HepG2 (cell line): ENCODE data around the gene SLC34A3. TPM values are rescaled to one million over a fixed set of nuclear protein-coding genes. Genes with fewer than 3 reads are reported as not detected.
A peak's percentile ranks its signal among the peaks of the same experiment; 100 is the strongest.

Experiments used
- BRD4 ChIP-seq: sonication (generic); formaldehyde crosslinking; IDR thresholded peaks from 2 replicates; pipeline ENCODE4 v1.4.0; 2020; ENCODE audit warnings: missing genetic modification reagents
- FOXK1 ChIP-seq: sonication (generic); formaldehyde crosslinking; IDR thresholded peaks from 2 replicates; pipeline ENCODE4 v1.4.0; 2020; ENCODE audit warnings: low read depth, missing genetic modification reagents, borderline replicate concordance
- GTF3A ChIP-seq: sonication (generic); formaldehyde crosslinking; conservative IDR thresholded peaks from 2 replicates; pipeline ENCODE4 v1.4.0; 2020; ENCODE audit warnings: mild to moderate bottlenecking, missing genetic modification reagents
- HNRNPL ChIP-seq: fragments of 200-400 bp; formaldehyde crosslinking; IDR thresholded peaks from 2 replicates; pipeline ENCODE4 v1.6.1; 2017; ENCODE audit warnings: mild to moderate bottlenecking, low read depth, low read length
- HOXA7 ChIP-seq: sonication (generic); formaldehyde crosslinking; IDR thresholded peaks from 2 replicates; pipeline ENCODE4 v1.8.1; 2022; ENCODE audit warnings: mild to moderate bottlenecking, missing genetic modification reagents, moderate library complexity
- HOXA9 ChIP-seq: sonication (generic); formaldehyde crosslinking; IDR thresholded peaks from 2 replicates; pipeline ENCODE4 v1.8.1; 2022; ENCODE audit warnings: missing genetic modification reagents, mild to moderate bottlenecking, moderate library complexity, borderline replicate concordance
- IRF9 ChIP-seq: sonication (generic); formaldehyde crosslinking; IDR thresholded peaks from 2 replicates; pipeline ENCODE4 v1.8.0; 2022; ENCODE audit warnings: missing genetic modification reagents, mild to moderate bottlenecking, borderline replicate concordance
- KDM1A ChIP-seq: IDR thresholded peaks from 2 replicates; pipeline ENCODE4 v1.6.1; 2016; ENCODE audit warnings: missing compliant biosample characterization
- KLF15 ChIP-seq: sonication (generic); formaldehyde crosslinking; IDR thresholded peaks from 2 replicates; pipeline ENCODE4 v1.8.1; 2023; ENCODE audit warnings: borderline replicate concordance, mild to moderate bottlenecking, inconsistent platforms, missing genetic modification reagents, mixed read lengths
- MIER3 ChIP-seq: IDR thresholded peaks from 2 replicates; pipeline ENCODE4 v1.6.1; 2016; ENCODE audit warnings: missing compliant biosample characterization, borderline replicate concordance
- MYPOP ChIP-seq: sonication (generic); formaldehyde crosslinking; IDR thresholded peaks from 2 replicates; pipeline ENCODE4 v1.8.1; 2023; ENCODE audit warnings: mild to moderate bottlenecking, moderate library complexity, missing genetic modification reagents
- PAF1 ChIP-seq: IDR thresholded peaks from 2 replicates; pipeline ENCODE4 v1.6.1; 2016; ENCODE audit warnings: missing genetic modification reagents, missing compliant biosample characterization
- RFX1 ChIP-seq: fragments of 450-650 bp; IDR thresholded peaks from 2 replicates; pipeline ENCODE4 v1.6.1; 2017
- SKI ChIP-seq: fragments of 450-650 bp; IDR thresholded peaks from one replicate; pipeline ENCODE4 v1.6.1; 2018; ENCODE audit warnings: mild to moderate bottlenecking; ENCODE audit not compliant: partially characterized antibody
- TRIM22 ChIP-seq: fragments of 450-650 bp; IDR thresholded peaks from 2 replicates; pipeline ENCODE4 v1.6.1; 2017
- ZBTB3 ChIP-seq: sonication (generic); formaldehyde crosslinking; IDR thresholded peaks from 2 replicates; pipeline ENCODE4 v1.4.0; 2020; ENCODE audit warnings: low read depth, mild to moderate bottlenecking, moderate library complexity, missing genetic modification reagents, borderline replicate concordance
- ZC3H13 ChIP-seq: sonication (generic); formaldehyde crosslinking; IDR thresholded peaks from 2 replicates; pipeline ENCODE4 v1.8.1; 2023; ENCODE audit warnings: mild to moderate bottlenecking, missing genetic modification reagents, moderate library complexity
- ZNF10 ChIP-seq: sonication (generic); formaldehyde crosslinking; IDR thresholded peaks from 2 replicates; pipeline ENCODE4 v1.4.0; 2020; ENCODE audit warnings: mild to moderate bottlenecking, low read depth, missing genetic modification reagents, borderline replicate concordance
- ZNF160 ChIP-seq: sonication (generic); formaldehyde crosslinking; IDR thresholded peaks from 2 replicates; pipeline ENCODE4 v1.8.0; 2022; ENCODE audit warnings: mild to moderate bottlenecking, inconsistent platforms, missing genetic modification reagents
- ZNF224 ChIP-seq: sonication (generic); formaldehyde crosslinking; IDR thresholded peaks from 2 replicates; pipeline ENCODE4 v1.5.0; 2020; ENCODE audit warnings: mild to moderate bottlenecking, missing genetic modification reagents
- ZNF282 ChIP-seq: fragments of 450-650 bp; IDR thresholded peaks from 2 replicates; pipeline ENCODE4 v1.6.1; 2018; ENCODE audit not compliant: partially characterized antibody
- ZNF350 ChIP-seq: sonication (generic); formaldehyde crosslinking; IDR thresholded peaks from 2 replicates; pipeline ENCODE4 v1.4.0; 2020; ENCODE audit warnings: mild to moderate bottlenecking, low read depth, missing genetic modification reagents, borderline replicate concordance
- ZNF496 ChIP-seq: sonication (generic); formaldehyde crosslinking; IDR thresholded peaks from 2 replicates; pipeline ENCODE4 v1.8.1; 2023; ENCODE audit warnings: mild to moderate bottlenecking, moderate library complexity, missing genetic modification reagents; ENCODE audit not compliant: insufficient replicate concordance
- ZNF510 ChIP-seq: sonication (generic); formaldehyde crosslinking; IDR thresholded peaks from 2 replicates; pipeline ENCODE4 v1.4.0; 2020; ENCODE audit warnings: low read depth, mild to moderate bottlenecking, missing genetic modification reagents
- ZNF614 ChIP-seq: IDR thresholded peaks from 2 replicates; pipeline ENCODE4 v1.6.1; 2018; ENCODE audit warnings: missing biosample characterization, missing genetic modification reagents, inconsistent platforms, borderline replicate concordance
- ZZZ3 ChIP-seq: sonication (generic); formaldehyde crosslinking; IDR thresholded peaks from 2 replicates; pipeline ENCODE4 v1.4.0; 2020; ENCODE audit warnings: missing genetic modification reagents, mild to moderate bottlenecking, borderline replicate concordance
- polyA plus RNA-seq, 8 experiments: library from polyadenylated mRNA; depleted of rRNA in 3 of 8; stranded (reverse) in 7 of 8; unstranded in 1 of 8; fragments of >200 nt; fragmentation: Illumina TruSeq in 4 of 8; extraction: Trizol in 4 of 8; gene quantifications; 2 replicates each; pipeline versions ENCODE4 v1.2.1 to v1.2.3, GENCODE V29; 2011 to 2016; ENCODE audit warnings: low read depth in 4 of 8, missing spikeins in 1 of 8, mixed read lengths in 1 of 8; ENCODE audit not compliant: insufficient read depth in 1 of 8
- total RNA-seq, 5 experiments: library from RNA; depleted of rRNA; stranded (reverse); fragments of >200 nt; fragmentation: Illumina TruSeq; extraction: Trizol; gene quantifications; 2 replicates each; pipeline ENCODE4 v1.2.3, GENCODE V29; 2016; ENCODE audit warnings: low read depth in 1 of 5

Gene SLC34A3
- total and polyA plus RNA-seq, 2 of the 13 experiments (the other 11 are each of a cell fraction or from before 2014, with no cell fraction given) = 0.07 to 1.0 TPM

- TF ChIP-seq IRF9 (no peak), ZBTB3 (CRISPR knock-in tag) (no peak), KLF15 (CRISPR knock-in tag) (peak; percentile 76; the same call in 1 of the 2 replicates), ZNF160 (CRISPR knock-in tag) (no peak; the same call in 1 of the 2 replicates), ZC3H13 (0 out of 2 replicates have a peak, but pooled peaks have one; percentile 28), TRIM22 (no peak), ZNF510 (CRISPR knock-in tag) (no peak), ZNF224 (peak; percentile 59; the same call in 1 of the 2 replicates), ZNF614 (no peak), ZNF10 (CRISPR knock-in tag) (no peak), ZNF496 (CRISPR knock-in tag) (no peak), FOXK1 (peak; percentile 76; the same call in 1 of the 2 replicates), BRD4 (peak; percentile 76), SKI (peak; percentile 8), MIER3 (CRISPR knock-in tag) (0 out of 2 replicates have a peak, but pooled peaks have one; percentile 26), ZNF350 (no peak; the same call in none of the 2 replicates), KDM1A (CRISPR knock-in tag) (no peak), HOXA9 (CRISPR knock-in tag) (0 out of 2 replicates have a peak, but pooled peaks have one; percentile 45), MYPOP (CRISPR knock-in tag) (no peak), ZZZ3 (CRISPR knock-in tag) (no peak), GTF3A (CRISPR knock-in tag) (no peak), RFX1 (peak; percentile 80; the same call in 1 of the 2 replicates), HOXA7 (CRISPR knock-in tag) (no peak), ZNF282 (no peak), HNRNPL (peak; percentile 80; the same call in 1 of the 2 replicates), PAF1 (CRISPR knock-in tag) (no peak)
These were observed 10.3 kb downstream of the SLC34A3 start, which contains the start of gene TUBB4B (continued) for GRCh38 chr9:137240841-137241489.
